Measurements from ENCODE around the gene SFT2D1. TPM values are rescaled to one million over a fixed set of nuclear protein-coding genes. Genes with fewer than 3 reads are reported as not detected.
A peak's percentile ranks its signal among the peaks of the same experiment; 100 is the strongest.

SFT2D1 gene
- total RNA-seq, 4 donors from 2014 or later = 7.6 to 55.6 (median 39.7) TPM

DNA sequence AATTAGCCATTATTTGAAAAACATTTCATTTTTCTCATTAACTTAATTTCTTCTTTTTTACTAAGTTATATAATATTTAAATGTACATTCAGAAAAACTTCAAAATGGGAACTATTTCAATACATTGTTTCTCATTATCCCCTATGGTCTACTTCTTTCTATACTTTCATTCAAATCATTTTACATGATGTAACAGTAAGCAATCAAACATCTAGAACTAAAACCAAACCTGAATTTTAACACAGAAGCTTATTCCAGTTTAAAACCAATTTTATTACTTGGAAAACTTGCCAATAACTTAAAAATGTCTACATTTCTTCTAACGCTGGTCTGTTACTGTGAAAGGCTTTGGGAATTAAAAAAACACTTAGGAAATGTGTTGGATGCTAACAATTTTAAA, 29.5 kb downstream of the SFT2D1 start:
- DNase-seq = no peak
- H3K4me3 ChIP-seq = no peak overlapping the region
- peaks cover 0 to 9% (median 8%) of the 10 kb centered on the region in 4 donors for H3K4me1 ChIP-seq
- H3K36me3 ChIP-seq = no peaks in the 10 kb centered on the region
- in situ Hi-C loops (cut with MboI; ENCODE audit: low pct_ligation_motif_present in 1 of 4, low pct_unique_long_range_greater_than_20kb in 1 of 4, low sequenced_read_pairs in 3 of 4) = no loop called here
- TF ChIP-seq EP300 (IDR thresholded peaks at IDR 0.05; ENCODE audit: low read depth) (no peak), POLR2A (IDR thresholded peaks at IDR 0.05) (no peak), POLR2AphosphoS5 (IDR thresholded peaks at IDR 0.05) (no peak)
- TF ChIP-seq, protein P1, sequence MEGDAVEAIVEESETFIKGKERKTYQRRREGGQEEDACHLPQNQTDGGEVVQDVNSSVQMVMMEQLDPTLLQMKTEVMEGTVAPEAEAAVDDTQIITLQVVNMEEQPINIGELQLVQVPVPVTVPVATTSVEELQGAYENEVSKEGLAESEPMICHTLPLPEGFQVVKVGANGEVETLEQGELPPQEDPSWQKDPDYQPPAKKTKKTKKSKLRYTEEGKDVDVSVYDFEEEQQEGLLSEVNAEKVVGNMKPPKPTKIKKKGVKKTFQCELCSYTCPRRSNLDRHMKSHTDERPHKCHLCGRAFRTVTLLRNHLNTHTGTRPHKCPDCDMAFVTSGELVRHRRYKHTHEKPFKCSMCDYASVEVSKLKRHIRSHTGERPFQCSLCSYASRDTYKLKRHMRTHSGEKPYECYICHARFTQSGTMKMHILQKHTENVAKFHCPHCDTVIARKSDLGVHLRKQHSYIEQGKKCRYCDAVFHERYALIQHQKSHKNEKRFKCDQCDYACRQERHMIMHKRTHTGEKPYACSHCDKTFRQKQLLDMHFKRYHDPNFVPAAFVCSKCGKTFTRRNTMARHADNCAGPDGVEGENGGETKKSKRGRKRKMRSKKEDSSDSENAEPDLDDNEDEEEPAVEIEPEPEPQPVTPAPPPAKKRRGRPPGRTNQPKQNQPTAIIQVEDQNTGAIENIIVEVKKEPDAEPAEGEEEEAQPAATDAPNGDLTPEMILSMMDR (IDR thresholded peaks at IDR 0.05) = no peak
- 55 to 71% methylated on average over 1 of the region's 1 CpG for WGBS, 2 donors (ENCODE audit: low coverage in 1 of 2)
- intact Hi-C loops (cut with DNase I; ENCODE audit: low total_unique reads) = no loop called here
- no peak overlapping the region for H3K27ac ChIP-seq
- no peaks in the 10 kb centered on the region for H3K9me3 ChIP-seq
- H3K27me3 ChIP-seq = peaks cover 27% of the 10 kb centered on the region

DNA sequence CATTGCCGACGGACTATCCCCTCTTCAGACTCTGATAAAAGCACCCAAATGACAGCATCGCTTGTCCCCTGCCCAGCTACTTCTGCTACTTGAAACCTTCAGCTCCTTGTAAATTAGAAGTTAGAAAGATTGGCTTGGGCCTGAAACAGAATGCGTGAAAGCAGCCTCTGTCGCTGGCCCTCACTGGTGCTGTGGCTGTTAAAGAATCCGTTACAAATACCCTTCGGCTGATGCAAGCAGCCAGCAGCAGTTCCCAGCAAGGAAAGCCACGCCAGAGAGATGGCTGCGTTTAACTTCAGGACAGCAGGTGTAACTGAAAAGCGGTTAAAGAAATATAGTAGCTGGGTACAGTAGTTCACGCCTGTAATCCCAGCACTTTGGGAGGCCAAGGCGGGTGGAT, 31.7 kb downstream of the SFT2D1 start:
- DNase-seq = no peak
- Histone ChIP-seq H3K4me3 (no peak overlapping the region), H3K36me3 (no peaks in the 10 kb centered on the region), H3K27ac (no peak overlapping the region), H3K9me3 (no peaks in the 10 kb centered on the region), H3K4me1 (peaks cover 0 to 20% (median 15%) of the 10 kb centered on the region in 4 donors), H3K27me3 (peaks cover 49% of the 10 kb centered on the region)
- WGBS, 2 donors (ENCODE audit: low coverage in 1 of 2) = 85% methylated on average over 12 of the region's 12 CpGs; no CpG with 5 or more reads in 1 of the 2 donors
- in situ Hi-C loops (cut with MboI; ENCODE audit: low pct_ligation_motif_present in 1 of 4, low pct_unique_long_range_greater_than_20kb in 1 of 4, low sequenced_read_pairs in 3 of 4) (no loop called here), intact Hi-C loops (cut with DNase I; ENCODE audit: low total_unique reads) (no loop called here)
- TF ChIP-seq EP300 (IDR thresholded peaks at IDR 0.05; ENCODE audit: low read depth) (no peak), POLR2A (IDR thresholded peaks at IDR 0.05) (no peak), POLR2AphosphoS5 (IDR thresholded peaks at IDR 0.05) (no peak)
- TF ChIP-seq, protein P1 (IDR thresholded peaks at IDR 0.05) = no peak

DNA sequence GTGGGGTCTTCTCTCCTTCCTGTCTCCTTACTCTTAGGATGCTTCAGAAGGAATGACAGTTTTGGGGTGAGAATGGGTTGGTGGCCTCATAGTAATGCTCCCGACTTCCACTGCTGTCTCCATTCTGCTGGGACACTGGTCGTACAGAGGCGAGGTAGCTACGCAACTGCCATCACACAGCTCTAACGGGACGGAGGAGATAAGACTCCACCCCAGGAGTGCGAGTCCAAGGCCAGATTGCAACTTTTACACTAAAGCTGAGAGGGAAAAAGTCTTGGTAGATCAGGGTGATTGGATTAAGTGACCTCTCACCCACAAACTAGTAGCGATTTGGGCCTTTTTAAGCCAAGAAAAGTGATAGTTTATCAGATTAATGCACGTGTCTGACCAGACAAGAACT, 32.4 kb downstream of the SFT2D1 start:
- H3K4me1 ChIP-seq = peaks cover 0 to 20% (median 15%) of the 10 kb centered on the region in 4 donors
- H3K9me3 ChIP-seq = no peaks in the 10 kb centered on the region
- in situ Hi-C loops (cut with MboI; ENCODE audit: low pct_ligation_motif_present in 1 of 4, low pct_unique_long_range_greater_than_20kb in 1 of 4, low sequenced_read_pairs in 3 of 4) = no loop called here
- DNase-seq = no peak
- WGBS, 2 donors (ENCODE audit: low coverage in 1 of 2) = 69 to 72% methylated on average over 5 to 9 of the region's 9 CpGs
- peaks cover 56% of the 10 kb centered on the region for H3K27me3 ChIP-seq
- no peaks in the 10 kb centered on the region for H3K36me3 ChIP-seq
- no peak overlapping the region for H3K4me3 ChIP-seq
- no peak overlapping the region for H3K27ac ChIP-seq
- no peak for TF ChIP-seq POLR2AphosphoS5 (IDR thresholded peaks at IDR 0.05)
- TF ChIP-seq, protein P1 (IDR thresholded peaks at IDR 0.05) = no peak
- TF ChIP-seq POLR2A (IDR thresholded peaks at IDR 0.05) = no peak
- no peak for TF ChIP-seq EP300 (IDR thresholded peaks at IDR 0.05; ENCODE audit: low read depth)
- intact Hi-C loops (cut with DNase I; ENCODE audit: low total_unique reads) = no loop called here

DNA sequence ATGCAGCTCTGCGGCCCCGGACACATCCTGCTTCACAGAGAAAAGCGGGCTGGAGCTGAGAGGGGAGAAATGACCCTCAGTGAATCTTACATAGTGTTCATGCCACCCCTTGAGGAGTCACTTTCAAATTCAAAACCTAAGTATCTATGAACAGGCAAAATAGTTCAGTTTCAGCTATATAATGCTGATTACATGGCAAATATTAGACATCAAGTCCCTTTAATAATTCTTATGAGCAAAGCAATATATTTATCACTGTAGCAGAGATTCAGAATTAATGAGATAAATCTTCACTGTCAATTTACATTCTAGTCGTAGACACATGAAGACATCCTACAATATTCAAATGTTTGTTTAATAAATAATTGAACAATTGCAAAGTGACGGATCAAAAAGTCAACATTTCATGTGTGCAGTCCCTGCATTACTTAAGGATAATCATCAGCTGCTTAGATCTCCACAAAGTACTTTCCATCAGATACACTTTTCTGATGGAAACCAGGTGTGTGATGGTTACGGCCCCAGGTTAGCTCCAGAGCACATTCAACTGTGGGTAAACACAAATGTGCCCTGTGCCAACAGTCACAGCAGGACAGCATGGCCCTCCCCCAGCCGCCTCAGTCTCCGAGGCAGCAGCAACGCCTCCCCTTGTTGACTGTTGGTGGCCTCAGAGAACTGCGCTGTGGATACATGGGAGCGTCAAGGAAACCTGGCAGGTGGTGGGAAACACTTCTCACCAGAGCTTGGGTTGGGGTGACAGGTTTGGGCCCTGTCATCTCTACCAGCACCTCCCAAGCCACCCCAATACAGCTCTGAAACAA, 33.4 kb downstream of the SFT2D1 start:
- intact Hi-C loops (cut with DNase I; ENCODE audit: low total_unique reads) = no loop called here
- 49 to 57% methylated on average over 2 to 8 of the region's 11 CpGs for WGBS, 2 donors (ENCODE audit: low coverage in 1 of 2)
- TF ChIP-seq POLR2AphosphoS5 (IDR thresholded peaks at IDR 0.05) (no peak), POLR2A (IDR thresholded peaks at IDR 0.05) (no peak), EP300 (IDR thresholded peaks at IDR 0.05; ENCODE audit: low read depth) (no peak)
- TF ChIP-seq, protein P1 (IDR thresholded peaks at IDR 0.05) = no peak
- in situ Hi-C loops (cut with MboI; ENCODE audit: low pct_ligation_motif_present in 1 of 4, low pct_unique_long_range_greater_than_20kb in 1 of 4, low sequenced_read_pairs in 3 of 4) = no loop called here
- DNase-seq = no peak
- H3K9me3 ChIP-seq = no peaks in the 10 kb centered on the region
- no peaks in the 10 kb centered on the region for H3K36me3 ChIP-seq
- H3K4me3 ChIP-seq = peak overlapping the region in 1 of 4 donors; percentile 57
- H3K27ac ChIP-seq = no peak overlapping the region
- peaks cover 0 to 20% (median 15%) of the 10 kb centered on the region in 4 donors for H3K4me1 ChIP-seq
- peaks cover 64% of the 10 kb centered on the region for H3K27me3 ChIP-seq
